Measurements from ENCODE around the gene FASN. TPM values are rescaled to one million over a fixed set of nuclear protein-coding genes. Genes with fewer than 3 reads are reported as not detected.

Gene FASN
- polyA plus RNA-seq, 5 donors: 17.0 to 71.5 (median 22.6) TPM

DNA sequence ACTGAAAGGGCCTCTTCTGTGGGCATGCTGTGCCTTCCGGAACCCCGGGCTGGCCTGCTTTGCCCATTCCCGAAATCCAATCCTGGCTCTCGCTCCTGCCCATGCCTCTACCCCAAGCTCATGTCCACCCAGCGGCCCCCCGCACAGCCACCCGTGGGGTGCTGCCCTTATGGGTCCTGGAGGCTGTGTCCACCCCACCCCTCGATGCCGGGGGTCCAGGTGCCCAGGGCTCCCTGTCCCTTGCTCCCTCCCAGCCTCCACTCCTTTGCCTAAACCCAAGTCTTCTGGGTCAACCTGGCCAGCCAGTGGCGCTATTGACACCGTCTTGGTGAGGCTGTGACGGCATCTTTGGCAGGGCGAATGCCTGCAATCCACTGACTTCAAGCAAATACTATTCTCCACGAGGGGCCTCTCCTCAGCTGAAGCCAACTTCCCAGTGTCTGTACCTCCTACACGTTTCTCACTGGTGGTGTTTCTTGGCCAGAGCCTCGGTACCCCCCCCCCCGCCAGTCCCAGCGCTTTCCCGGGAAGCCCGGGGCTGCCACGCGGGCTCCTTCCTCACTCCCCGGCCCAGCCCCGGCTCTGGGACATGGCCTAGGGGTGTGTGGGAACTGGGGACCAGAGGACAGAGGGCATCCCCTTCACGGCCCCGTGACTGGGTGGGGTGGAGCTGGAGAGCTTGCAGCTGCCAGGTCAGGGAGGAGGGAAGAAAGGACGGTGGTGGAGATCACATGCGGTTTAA, 20.2 kb downstream of the FASN start:
- no peak for DNase-seq

GRCh38 chr17:82076785-82077591, 21.0 kb downstream of the FASN start:
- no peak for DNase-seq

- no peak for DNase-seq
These were observed 21.8 kb downstream of the FASN start for GRCh38 chr17:82076018-82076784.

- no peak for DNase-seq
These were observed 24.6 kb downstream of the FASN start for GRCh38 chr17:82073446-82073845.

DNA sequence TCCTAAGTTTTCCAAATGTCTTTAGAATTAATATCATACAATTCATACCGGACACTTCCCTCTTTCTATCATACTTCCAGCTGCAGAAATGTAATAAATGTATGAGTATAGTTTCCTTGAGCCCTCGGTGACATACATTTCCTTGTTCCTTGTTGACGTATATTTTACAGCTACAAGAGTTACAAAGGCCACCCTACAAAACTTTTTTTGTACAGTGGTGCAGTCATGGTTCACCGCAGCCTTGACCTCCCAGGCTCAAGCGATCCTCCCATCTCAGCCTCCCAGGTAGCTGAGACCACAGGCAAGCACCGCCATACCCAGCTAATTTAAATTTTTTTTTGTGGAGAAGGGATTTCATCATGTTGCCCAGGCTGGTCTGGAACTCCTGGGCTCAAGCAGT, 25.2 kb downstream of the FASN start:
- DNase-seq: no peak

GRCh38 chr17:82070611-82071010, 27.4 kb downstream of the FASN start:
- no peak for DNase-seq

DNA sequence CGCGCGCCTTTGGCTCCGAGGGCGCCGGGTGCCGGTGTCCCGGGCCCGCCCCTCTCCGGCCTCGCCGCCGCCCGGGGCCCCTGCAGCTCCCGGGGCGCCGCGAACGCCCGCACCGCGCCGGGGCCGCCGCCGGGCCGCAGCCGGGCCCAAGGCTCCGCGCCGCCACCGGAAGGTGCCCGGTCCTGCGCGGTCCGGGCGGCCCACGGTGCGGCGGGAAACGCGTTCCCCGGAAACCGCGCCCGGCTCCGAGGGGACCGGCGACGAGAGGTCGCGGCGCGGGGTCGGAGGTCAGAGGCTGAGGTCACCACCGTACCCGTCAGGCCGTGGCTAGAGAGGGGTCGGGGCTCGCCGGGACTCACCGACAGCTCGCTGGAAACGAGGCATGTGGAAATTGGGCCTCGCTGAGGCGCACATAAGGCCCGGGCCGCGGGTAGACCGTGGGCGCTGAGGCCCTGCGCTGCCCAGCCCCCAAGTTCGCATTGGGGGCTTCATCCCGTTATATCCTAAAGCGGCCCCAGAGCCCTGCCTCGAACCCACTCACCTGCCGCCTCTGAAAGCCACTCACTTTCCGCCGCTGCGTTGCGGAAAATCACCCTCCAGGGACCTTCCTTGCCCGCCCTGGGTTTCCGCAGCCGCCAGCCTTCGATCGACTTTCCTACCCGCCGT, 32.3 kb downstream of the FASN start, which contains the start of gene DUS1L:
DUS1L (minus strand) TSS at position 167 of the 666 bp plus-strand sequence. CDS start 745 bp downstream, outside the sequence.
- DNase-seq: peak; percentile 43 to 61

DNA sequence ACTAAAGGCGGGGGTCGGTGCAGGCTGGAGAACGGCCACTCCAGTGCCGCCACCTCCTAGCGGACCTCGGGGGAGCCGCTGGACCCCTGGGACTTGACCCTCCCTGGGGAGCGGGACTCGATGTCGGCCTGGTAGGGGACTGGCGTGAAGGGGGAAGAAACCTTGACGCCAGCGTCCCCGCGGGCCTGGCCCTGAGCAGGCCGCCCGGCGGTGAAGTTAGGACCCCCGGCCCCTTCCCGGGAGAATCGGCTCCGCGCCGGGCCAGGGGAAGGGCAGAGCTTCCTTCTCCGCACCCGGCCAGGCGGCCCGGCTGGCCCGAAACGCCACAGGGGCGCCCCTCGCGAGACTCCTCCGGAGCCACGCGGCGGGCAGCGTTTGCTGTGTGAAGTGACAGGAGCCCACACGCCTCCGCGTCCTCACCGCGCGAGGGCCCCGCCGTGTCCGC, 32.8 kb downstream of the FASN start:
- no peak for DNase-seq

GRCh38 chr17:82064433-82065192, 33.4 kb downstream of the FASN start:
- DNase-seq: no peak

DNA sequence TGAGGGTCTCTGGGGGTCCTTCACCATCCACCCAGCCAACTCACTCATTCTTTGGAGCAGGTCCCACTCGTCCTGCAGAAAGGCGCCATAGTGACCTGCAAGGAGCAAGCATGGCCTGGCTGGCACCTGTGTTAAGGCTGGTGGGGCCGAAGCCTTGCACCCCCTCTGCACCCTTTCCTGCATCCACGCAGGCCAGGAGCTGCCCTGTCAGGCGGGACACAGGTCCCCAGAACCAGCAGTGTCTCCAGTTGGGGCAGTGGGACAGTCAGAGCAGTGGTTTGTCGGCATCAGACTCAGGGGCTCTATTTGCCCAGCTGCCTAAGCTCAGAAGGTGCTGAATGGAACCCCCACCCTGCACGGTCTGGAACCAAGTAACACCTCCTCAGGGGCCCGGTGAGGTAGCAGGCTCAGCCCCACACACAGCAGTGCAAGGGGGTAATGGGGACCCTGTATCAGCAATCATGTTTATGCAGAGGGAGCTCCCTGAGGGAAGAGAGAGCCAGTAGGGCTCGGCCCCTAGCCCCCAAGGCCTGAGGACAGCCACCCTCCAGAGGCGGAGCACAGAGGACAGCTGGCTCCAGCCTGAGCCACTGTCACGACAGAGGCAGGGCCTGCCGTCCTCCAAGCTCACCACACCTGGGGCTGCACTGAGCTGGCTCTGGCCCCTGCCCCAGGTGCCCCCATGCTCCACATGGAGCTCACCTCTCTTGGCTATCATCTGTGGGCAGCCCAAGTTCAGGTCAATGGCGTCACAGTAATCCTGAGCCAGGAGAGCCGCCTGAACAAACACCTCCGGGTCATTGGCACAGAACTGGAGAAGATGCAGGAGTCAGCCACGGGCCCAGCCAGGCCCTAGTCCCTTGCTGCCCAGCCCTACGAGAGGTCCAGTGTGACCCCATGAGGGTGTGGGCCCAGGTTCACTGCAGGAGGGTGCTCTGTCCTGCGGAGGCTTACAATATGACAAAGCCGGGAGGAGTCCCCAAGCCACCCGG, 34.3 kb downstream of the FASN start:
- no peak for DNase-seq

DNA sequence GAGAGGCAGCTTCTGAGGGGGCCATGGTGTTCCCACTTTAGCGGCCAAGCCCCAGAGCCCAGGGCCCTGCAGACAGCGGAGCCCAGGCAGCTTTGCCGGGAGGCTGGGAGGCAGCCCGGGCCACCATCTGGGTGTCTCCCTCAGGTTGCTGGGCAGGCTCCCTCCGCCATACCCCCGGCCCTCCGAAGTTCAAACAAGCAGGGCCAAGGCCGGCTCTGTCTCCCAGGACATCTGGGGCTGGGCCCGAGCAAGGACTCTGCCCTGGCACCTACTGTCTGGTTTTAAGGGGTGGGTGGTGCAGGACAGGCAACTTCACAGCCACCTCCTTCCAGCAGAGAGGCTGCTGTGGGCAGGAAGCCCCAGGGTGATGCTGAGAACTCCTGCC, 35.1 kb downstream of the FASN start:
- no peak for DNase-seq

DNA sequence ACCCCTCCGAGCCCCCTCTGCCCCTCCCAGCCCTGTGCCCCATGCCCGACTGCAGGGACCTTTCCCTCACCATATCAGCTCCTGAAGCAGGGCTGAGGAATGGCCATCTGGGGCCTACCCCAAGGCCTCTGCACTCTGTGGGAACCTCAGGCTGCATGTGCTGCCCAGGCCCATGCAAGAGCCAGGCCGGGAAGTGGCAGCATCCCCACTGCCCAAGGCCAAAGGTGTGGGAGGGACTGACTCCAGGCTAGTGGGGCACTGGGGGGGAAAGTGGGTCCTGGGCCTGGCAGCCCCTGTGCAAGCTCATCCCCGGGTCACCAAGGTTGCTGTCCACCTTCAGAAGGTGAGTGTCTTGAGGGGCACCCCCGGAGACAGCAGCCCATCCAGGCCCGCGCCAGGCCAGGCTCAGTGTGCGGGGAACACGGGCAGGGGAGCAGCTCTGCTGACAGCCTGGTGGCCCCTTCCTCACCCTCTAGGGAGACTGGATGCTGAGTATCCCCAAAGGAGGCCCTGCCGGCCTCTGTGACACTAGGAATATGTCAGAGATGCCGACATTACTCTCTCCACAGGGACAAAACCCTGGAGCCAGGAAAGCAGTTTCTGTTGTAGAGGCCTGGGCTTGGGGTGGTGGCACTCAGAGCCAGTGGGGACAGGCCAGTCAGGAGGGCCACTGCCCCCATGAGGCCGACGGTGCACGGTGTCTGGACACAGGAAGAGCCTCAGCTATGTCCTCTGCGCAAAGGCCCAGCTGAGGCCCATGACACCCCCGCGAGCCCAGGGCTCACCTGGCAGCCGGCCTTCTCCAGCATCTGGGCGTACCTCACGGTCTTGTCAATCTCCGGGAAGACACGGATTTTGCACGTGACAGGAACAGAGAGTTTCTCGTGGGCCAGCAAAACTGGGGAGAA, 35.7 kb downstream of the FASN start:
- no peak for DNase-seq

GRCh38 chr17:82061047-82061925, 36.8 kb downstream of the FASN start:
- no peak for DNase-seq

- no peak for DNase-seq
These were observed 37.4 kb downstream of the FASN start for GRCh38 chr17:82060614-82061013.

GRCh38 chr17:82060001-82060380, 38.0 kb downstream of the FASN start:
- no peak for DNase-seq

DNA sequence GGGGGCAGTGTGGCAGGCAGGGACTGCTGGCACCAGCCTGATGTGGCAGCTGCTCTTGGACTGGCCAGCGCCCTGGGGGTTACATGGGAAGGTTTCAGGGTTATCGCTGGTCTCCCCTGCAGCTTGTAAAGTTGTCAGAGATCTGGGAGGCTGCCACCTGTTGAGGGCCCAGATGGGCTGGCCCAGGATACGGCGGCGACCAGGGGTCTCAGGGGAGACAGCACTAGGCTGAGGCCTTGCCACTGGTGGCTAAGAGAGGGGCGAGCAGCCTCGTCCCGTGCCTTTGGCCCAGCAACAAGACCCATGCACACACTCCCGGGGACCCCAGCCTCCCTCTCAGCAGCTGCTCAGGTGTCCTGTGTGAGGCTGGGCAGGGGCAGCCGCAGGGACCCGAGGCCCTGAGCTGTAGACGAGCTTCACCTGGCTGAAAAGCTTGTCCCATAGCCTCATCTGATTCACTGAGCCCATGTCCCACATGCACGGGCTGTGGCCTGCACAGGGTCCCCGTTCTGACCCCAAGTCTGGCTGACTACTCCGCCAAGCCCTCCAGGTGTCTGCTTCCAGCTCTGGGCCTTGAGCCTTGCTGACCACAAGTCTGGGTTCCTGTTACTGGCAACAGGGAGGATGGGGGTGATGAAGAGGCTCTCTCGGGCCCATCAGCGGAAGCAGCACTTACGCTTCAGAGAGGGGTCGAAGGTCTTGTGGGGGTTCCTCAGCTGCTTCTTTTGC, 38.6 kb downstream of the FASN start:
- DNase-seq: no peak

GRCh38 chr17:82058855-82059249, 39.2 kb downstream of the FASN start:
- DNase-seq: no peak
